Neural cell (in vitro differentiated cells): Measurements from ENCODE around the gene SETD4. TPM values are rescaled to one million over a fixed set of nuclear protein-coding genes. Genes with fewer than 3 reads are reported as not detected.

Source experiments
- H2AFZ ChIP-seq: fragments of 200-600, 300-800 bp; sonication (generic), shearing (Covaris generic); 2 replicates; pipeline ENCODE4 v1.6.0; 2014; ENCODE audit warnings: low read depth, mild to moderate bottlenecking, antibody characterized with exemption, low read length, moderate library complexity
- H3F3A ChIP-seq: fragments of 200-600 bp; shearing (Covaris generic); 2 replicates; pipeline ENCODE4 v1.6.1; 2016; ENCODE audit warnings: mild to moderate bottlenecking, moderate library complexity, mixed read lengths, antibody characterized with exemption, low read length; ENCODE audit not compliant: insufficient read depth, poor library complexity, severe bottlenecking
- H3K27ac ChIP-seq: fragments of 200-600, 300-800 bp; sonication (generic), shearing (Covaris generic); 2 replicates; pipeline ENCODE4 v1.5.1; 2014; ENCODE audit warnings: mild to moderate bottlenecking, low read length, moderate library complexity
- H3K27me3 ChIP-seq: fragments of 300-800, 200-600 bp; sonication (generic), shearing (Covaris generic); 2 replicates; pipeline ENCODE4 v1.6.0; 2014; ENCODE audit warnings: mild to moderate bottlenecking, low read depth, low read length, moderate library complexity; ENCODE audit not compliant: insufficient read depth
- H3K36me3 ChIP-seq: fragments of 300-800, 200-600 bp; sonication (generic), shearing (Covaris generic); 2 replicates; pipeline ENCODE4 v1.5.1; 2014; ENCODE audit warnings: mild to moderate bottlenecking, antibody characterized with exemption, low read length, moderate library complexity; ENCODE audit not compliant: insufficient read depth
- H3K4me2 ChIP-seq: fragments of 300-800, 200-600 bp; sonication (generic), shearing (Covaris generic); 2 replicates; pipeline ENCODE4 v1.6.0; 2014; ENCODE audit warnings: mild to moderate bottlenecking, low read length
- H3K4me3 ChIP-seq: fragments of 300-800, 200-600 bp; sonication (generic), shearing (Covaris generic); 2 replicates; pipeline ENCODE4 v1.5.1; 2014; ENCODE audit warnings: mild to moderate bottlenecking, low read length, moderate library complexity
- H3K79me2 ChIP-seq: fragments of 200-600 bp; shearing (Covaris generic); replicated peaks from 2 replicates; pipeline ENCODE4 v1.6.0; 2014; ENCODE audit warnings: mild to moderate bottlenecking, low read length, moderate library complexity; ENCODE audit not compliant: insufficient read depth
- H3K9ac ChIP-seq: fragments of 300-800, 200-600 bp; sonication (generic), shearing (Covaris generic); 2 replicates; pipeline ENCODE4 v1.6.1; 2016; ENCODE audit warnings: mild to moderate bottlenecking, low read length, mixed read lengths
- H3K9me2 ChIP-seq: fragments of 200-600 bp; shearing (Covaris generic); 2 replicates; pipeline ENCODE4 v1.6.1; 2016; ENCODE audit warnings: mild to moderate bottlenecking, low read length, mixed read lengths; ENCODE audit not compliant: insufficient read depth
- H3K9me3 ChIP-seq: fragments of 200-600, 300-800 bp; sonication (generic), shearing (Covaris generic); 2 replicates; pipeline ENCODE4 v1.6.1; 2016; ENCODE audit warnings: mild to moderate bottlenecking, mixed run types, low read length, moderate library complexity, mixed read lengths
- H4K20me1 ChIP-seq: fragments of 200-600 bp; shearing (Covaris generic); 2 replicates; pipeline ENCODE4 v1.6.1; 2016; ENCODE audit warnings: mild to moderate bottlenecking, mixed run types; ENCODE audit not compliant: insufficient read depth
- CTCF ChIP-seq: fragments of 450-650 bp; IDR thresholded peaks from 2 replicates; pipeline ENCODE4 v1.5.1; 2014; ENCODE audit warnings: antibody characterized with exemption, mild to moderate bottlenecking, moderate library complexity; ENCODE audit not compliant: poor library complexity, severe bottlenecking
- EP300 ChIP-seq: fragments of 450-650 bp; conservative IDR thresholded peaks from 2 replicates; pipeline ENCODE4 v1.6.1; 2014; ENCODE audit warnings: antibody characterized with exemption, mild to moderate bottlenecking, moderate library complexity; ENCODE audit not compliant: poor library complexity, severe bottlenecking
- EZH2 ChIP-seq: fragments of 200-600, 300-800 bp; shearing (Covaris generic), sonication (generic); IDR thresholded peaks from 2 replicates; pipeline ENCODE4 v1.6.1; 2014; ENCODE audit warnings: antibody characterized with exemption, low read length, borderline replicate concordance, mild to moderate bottlenecking; ENCODE audit not compliant: insufficient read depth, poor library complexity, severe bottlenecking
- MXI1 ChIP-seq: fragments of 450-650 bp; conservative IDR thresholded peaks from 2 replicates; pipeline ENCODE4 v1.6.1; 2014; ENCODE audit warnings: antibody characterized with exemption, mild to moderate bottlenecking; ENCODE audit not compliant: poor library complexity, severe bottlenecking
- POLR2AphosphoS5 ChIP-seq: IDR thresholded peaks from 2 replicates; pipeline ENCODE4 v1.6.1; 2012
- RAD21 ChIP-seq: fragments of 450-650 bp; conservative IDR thresholded peaks from 2 replicates; pipeline ENCODE4 v1.6.1; 2014; ENCODE audit warnings: antibody characterized with exemption, mild to moderate bottlenecking, moderate library complexity
- REST ChIP-seq: IDR thresholded peaks from 2 replicates; pipeline ENCODE4 v1.6.1; 2012; ENCODE audit warnings: borderline replicate concordance
- SMC3 ChIP-seq: fragments of 450-650 bp; conservative IDR thresholded peaks from 2 replicates; pipeline ENCODE4 v1.6.1; 2014; ENCODE audit warnings: antibody characterized with exemption, mild to moderate bottlenecking, moderate library complexity; ENCODE audit not compliant: poor library complexity
- TAF1 ChIP-seq: IDR thresholded peaks from 2 replicates; pipeline ENCODE4 v1.6.1; 2012; ENCODE audit warnings: low read depth
- polyA plus RNA-seq: library from polyadenylated mRNA; depleted of rRNA; stranded (reverse); fragments of >200 nt; gene quantifications from 2 replicates; pipeline ENCODE4 v1.2.3, GENCODE V29; 2014

SETD4 gene
- polyA plus RNA-seq, 1 donor from 2014 or later: 64.4 TPM

GRCh38 chr21:36004441-36004840 is 55.9 kb downstream of the SETD4 start:
- no peak overlapping the region for H2AFZ ChIP-seq
- H3K9me3 ChIP-seq: no peaks in the 10 kb centered on the region
- no peaks in the 10 kb centered on the region for H4K20me1 ChIP-seq
- no peak overlapping the region for H3K9ac ChIP-seq
- no peaks in the 10 kb centered on the region for H3K27me3 ChIP-seq
- TF ChIP-seq RAD21: no peak
- no peak for TF ChIP-seq POLR2AphosphoS5
- TF ChIP-seq CTCF: no peak
- TF ChIP-seq MXI1: no peak
- no peak for TF ChIP-seq REST
- TF ChIP-seq EP300: no peak
- TF ChIP-seq TAF1: no peak
- no peak for TF ChIP-seq EZH2
- TF ChIP-seq SMC3: no peak
- no peak overlapping the region for H3K4me3 ChIP-seq
- no peak overlapping the region for H3K27ac ChIP-seq
- no peaks in the 10 kb centered on the region for H3K79me2 ChIP-seq
- no peaks in the 10 kb centered on the region for H3K9me2 ChIP-seq
- no peaks in the 10 kb centered on the region for H3K36me3 ChIP-seq
- H3K4me2 ChIP-seq: no peak overlapping the region
- H3F3A ChIP-seq: no peaks in the 10 kb centered on the region

- no peak overlapping the region for H3K4me2 ChIP-seq
- H4K20me1 ChIP-seq: no peaks in the 10 kb centered on the region
- H3K27ac ChIP-seq: no peak overlapping the region
Measured at GRCh38 chr21:36003776-36004175, 56.5 kb downstream of the SETD4 start.

More at GRCh38 chr21:36003776-36004175, 56.5 kb downstream of the SETD4 start:
- H3K36me3 ChIP-seq: no peaks in the 10 kb centered on the region
- H3K27me3 ChIP-seq: no peaks in the 10 kb centered on the region
- no peaks in the 10 kb centered on the region for H3K79me2 ChIP-seq
- H3F3A ChIP-seq: no peaks in the 10 kb centered on the region
- TF ChIP-seq POLR2AphosphoS5 (no peak), EP300 (no peak), SMC3 (no peak), RAD21 (no peak), EZH2 (no peak), MXI1 (no peak), TAF1 (no peak), REST (no peak), CTCF (no peak)
- no peak overlapping the region for H2AFZ ChIP-seq
- H3K4me3 ChIP-seq: no peak overlapping the region
- H3K9me2 ChIP-seq: no peaks in the 10 kb centered on the region
- H3K9ac ChIP-seq: no peak overlapping the region
- H3K9me3 ChIP-seq: no peaks in the 10 kb centered on the region
